Smooth muscle cell of the brain vasculature (primary cell): Measurements from ENCODE around the gene GIMAP7.
"Not testable (repeated sequence)": the region's sequence is repeated elsewhere in the genome, so short reads cannot be mapped to it uniquely, and the experiment has no call there.

ENCODE experiments used
- DNase-seq: peaks from one replicate; pipeline ENCODE4 v3.0.0-alpha.2; 2012; ENCODE audit warnings: low read depth, low spot score

GIMAP7 gene

DNA sequence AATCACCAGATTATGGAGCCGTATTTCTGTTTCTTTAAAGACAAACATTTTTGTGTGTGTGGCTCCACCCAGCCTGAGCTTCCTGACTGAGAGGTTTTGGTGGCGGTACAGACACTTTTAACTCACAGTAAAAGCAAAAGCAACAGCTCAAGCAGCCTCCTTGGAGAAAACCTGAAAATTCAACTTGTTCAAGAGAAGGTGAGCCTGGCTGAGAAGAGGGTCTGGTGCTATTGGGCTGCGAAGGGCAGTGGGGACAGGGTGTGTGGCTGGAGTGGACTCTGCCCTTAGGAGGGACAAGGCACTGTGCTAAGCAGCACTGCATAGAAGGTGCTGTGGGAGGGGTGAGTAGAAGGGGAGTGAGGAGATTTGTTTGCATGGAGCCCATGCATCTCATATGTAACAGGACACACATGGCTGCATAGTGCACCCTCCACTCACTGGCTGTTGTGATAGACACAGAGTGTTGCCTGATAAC, at the start of gene GIMAP7:
TSS of gene GIMAP7 (plus strand) at position 125 of the 475 bp plus-strand sequence. CDS start 5,103 bp downstream, outside the sequence.
- DNase-seq, result no peak

DNA sequence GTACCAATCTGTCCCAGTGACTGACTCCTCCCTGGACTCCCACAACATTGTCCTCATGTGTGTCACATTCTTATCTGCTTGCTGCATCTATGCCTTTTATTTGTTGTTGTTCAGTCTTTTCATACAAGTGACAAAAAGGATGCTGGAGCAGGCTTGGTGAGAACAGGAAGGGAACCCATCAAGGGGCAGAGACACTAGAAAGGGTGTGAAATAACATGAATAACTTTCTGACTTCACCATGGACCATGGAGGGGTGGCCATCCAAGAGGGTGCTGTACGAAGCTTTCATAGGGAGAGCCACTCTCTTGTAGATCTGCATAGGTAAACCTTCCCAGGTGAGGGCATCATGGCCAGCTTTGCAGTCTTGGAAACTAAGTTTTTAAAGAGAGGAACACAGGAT, 49.7 kb upstream of the GIMAP7 start:
- DNase-seq, result no peak

DNA sequence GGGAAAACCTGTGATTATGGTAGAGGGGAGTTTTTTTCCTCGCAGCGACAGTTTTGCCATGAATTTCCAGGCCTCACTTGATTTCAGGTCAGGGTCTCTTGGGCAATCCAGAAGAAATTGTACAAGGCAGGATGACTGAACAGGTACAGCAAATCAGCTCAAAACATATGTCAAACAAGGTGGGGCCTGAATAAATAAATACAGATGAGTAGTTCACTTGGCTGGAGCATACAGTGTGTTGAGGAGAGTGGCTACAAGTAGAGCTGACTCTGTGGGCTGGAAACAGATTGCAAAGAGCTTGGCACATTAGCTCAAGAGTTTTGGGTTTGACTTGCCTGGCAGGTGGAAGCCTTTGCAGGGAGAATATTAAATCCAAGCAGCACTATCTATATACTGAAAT, 49.3 kb upstream of the GIMAP7 start:
- no peak for DNase-seq

DNA sequence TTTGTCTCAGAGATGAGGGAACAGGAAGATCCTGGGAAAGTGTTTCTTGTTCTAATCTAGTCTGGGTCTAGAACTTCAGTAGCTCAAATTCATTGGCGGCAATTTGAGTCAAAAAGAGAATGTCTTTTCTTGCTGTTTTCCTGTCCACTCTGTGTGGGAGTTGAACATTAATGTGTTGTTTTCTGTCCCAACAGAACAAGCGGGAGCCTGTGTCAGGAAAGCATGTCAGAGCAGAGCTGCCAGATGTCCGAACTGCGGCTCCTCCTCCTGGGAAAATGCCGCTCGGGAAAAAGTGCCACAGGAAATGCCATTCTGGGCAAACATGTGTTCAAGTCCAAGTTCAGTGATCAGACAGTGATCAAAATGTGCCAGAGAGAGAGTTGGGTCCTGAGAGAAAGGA, 48.2 kb upstream of the GIMAP7 start:
- no peak for DNase-seq

- no peak for DNase-seq
Measured at GRCh38 chr7:150468241-150468640, 46.4 kb upstream of the GIMAP7 start.

GRCh38 chr7:150471886-150472285, 42.8 kb upstream of the GIMAP7 start:
- no peak for DNase-seq

GRCh38 chr7:150473902-150474301, 40.8 kb upstream of the GIMAP7 start:
- no peak for DNase-seq

DNA sequence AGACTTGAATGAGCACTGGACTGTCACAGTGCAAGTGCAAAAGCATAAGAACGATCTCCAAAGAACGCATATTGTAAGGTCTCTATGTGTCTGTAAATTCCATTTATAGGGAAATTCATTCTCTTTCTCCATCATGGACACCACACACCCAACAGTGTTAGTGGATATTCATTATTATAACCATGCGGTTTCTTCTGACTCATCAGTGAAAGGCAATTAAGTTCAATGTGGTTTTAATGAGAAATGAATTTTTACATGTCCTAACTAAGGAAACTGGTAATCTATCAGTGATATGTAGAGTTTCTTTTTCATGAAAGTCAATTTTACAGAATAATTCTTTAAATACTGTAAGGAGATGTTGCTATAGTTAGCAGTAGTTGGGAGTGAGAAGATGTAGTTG, 38.4 kb upstream of the GIMAP7 start:
- DNase-seq, result no peak

- no peak for DNase-seq
Measured at GRCh38 chr7:150476819-150477631, 37.6 kb upstream of the GIMAP7 start.

DNA sequence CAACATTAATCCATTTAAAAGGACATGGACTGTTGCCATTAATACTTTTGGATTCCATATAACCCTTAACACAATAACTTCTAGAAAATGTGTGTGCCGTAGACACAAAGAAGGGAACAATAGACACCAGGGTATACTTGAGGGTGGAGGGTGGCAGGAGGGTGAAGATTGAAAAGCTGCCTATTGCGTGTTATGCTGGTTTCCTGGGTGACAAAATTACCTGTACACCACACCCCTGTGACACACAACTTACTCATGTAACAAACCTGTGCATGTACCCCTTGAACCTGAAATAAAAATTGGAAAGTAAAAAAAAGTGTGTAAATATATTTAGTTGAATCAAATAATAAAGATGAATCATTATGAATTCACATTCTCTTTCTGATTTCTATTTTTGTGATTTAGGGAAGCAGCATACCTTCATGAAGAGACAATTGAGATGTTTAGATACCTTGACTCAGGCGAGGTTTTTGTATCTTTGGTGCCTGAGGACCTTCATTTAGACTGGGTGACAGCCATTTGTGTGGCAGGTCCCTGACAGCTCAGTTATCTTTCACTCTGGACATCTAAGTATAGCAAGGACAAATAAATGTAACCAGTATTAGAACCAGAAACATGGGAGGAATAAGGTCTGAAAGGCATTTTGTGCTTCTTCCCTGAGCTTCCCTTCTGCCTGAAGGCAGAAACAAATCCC, 35.5 kb upstream of the GIMAP7 start:
- no peak for DNase-seq

GRCh38 chr7:150481186-150481920, 33.3 kb upstream of the GIMAP7 start:
- DNase-seq, result no peak

- no peak for DNase-seq
Measured at GRCh38 chr7:150481922-150482321, 32.8 kb upstream of the GIMAP7 start.

DNA sequence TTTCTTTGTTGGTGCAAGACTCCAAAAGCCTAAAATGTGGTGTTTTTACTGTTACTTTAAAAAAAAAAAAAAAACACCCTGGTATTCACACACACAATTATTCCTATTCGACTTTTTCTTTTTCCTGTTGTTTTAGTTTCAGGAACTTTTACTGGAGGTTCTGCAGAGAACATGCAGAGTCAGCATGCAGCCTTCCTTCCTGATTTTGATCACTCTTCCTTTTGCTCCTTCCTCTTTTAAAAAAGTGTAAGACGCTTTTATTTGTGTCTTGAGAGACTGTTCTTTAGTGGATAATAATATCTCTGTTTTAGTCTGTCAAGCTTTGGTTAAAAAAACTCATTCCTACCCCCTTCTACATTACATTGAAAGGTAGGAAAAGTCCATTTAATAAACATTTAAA, 31.2 kb upstream of the GIMAP7 start:
- DNase-seq, result not testable (repeated sequence)

- not testable (repeated sequence) for DNase-seq
Measured at GRCh38 chr7:150484071-150484470, 30.6 kb upstream of the GIMAP7 start.

DNA sequence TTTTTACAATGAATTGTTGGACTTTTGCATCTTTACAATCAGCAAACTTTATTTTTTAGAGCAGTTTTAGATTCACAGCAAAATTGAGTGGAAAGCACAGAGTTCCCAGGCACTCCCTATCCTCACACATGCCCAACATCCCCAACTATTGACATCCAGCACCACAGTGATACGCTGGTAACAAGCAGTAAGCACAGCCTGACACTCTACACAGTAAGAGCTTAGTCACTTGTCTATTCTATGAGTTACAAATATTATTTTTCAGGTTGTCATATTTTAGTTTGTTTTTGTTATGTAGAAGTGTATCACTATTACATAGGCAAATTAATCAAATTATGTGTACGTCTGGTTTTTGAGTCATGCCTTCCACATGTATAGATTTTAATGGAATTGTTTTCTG, 27.0 kb upstream of the GIMAP7 start:
- DNase-seq, result no peak

DNA sequence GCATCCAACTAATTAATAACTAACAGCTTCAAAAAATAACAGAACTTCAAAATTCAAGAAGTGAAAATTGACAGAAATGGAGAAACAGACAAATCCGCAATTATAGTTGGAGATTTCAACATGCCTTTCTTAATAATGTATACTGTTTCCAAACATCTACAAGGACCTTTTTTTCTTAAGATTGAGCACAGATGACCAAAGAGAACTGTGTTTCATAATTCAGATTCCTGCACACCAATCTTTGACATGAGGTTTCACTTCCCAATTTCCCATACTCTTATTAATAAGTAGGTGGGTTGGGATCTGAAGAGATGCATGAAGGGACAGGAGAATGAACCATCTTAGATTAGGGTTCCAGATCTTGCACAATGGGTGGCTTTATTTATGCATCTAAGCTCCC, 24.9 kb upstream of the GIMAP7 start:
- no peak for DNase-seq

DNA sequence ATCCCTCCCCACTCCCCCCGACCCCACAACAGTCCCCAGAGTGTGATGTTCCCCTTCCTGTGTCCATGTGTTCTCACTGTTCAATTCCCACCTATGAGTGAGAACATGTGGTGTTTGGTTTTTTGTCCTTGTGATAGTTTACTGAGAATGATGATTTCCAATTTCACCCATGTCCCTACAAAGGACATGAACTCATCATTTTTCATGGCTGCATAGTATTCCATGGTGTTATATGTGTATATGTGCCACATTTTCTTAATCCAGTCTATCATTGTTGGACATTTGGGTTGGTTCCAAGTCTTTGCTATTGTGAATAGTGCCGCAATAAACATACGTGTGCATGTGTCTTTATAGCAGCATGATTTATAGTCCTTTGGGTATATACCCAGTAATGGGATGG, 21.2 kb upstream of the GIMAP7 start:
- DNase-seq, result not testable (repeated sequence)

GRCh38 chr7:150502519-150502918, 12.2 kb upstream of the GIMAP7 start:
- DNase-seq, result no peak

DNA sequence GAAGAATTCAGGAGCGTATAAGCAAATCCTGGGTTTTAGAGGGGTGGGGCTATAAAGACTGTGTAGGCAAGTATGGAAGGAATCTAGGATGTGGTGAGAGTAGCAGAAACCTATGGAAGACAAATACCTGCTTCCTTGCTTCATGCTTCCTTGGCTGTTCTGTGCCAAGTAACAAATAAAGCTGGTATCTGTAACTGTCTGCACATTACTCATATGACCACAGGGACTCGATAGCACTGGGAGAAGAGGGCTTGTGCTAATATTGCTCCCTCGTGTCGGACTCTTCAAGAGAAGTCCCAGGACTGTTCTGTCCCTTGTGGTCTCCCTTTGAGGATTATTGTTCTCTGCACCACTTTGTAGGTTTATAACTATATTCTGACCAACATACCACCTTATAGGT, 11.5 kb upstream of the GIMAP7 start:
- no peak for DNase-seq

DNA sequence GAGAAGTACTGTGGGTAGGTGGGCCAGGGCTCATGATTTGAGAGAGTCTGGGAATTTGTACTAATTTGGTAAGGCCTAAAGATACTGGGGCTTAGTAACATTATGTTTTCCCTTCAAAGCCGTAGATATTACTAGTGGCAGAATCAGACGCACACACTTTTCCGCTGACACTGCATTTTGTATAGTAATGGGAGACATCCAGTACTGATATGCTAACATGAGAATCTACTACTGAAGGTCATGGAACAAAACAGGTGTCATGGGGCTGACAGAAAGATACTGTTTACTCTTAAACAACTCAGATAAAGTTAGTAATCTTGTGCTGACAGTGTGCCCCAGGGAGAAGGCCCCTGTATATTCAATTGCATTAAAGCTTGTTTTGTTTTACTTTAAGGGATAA, 11.1 kb upstream of the GIMAP7 start:
- no peak for DNase-seq

- no peak for DNase-seq
Measured at GRCh38 chr7:150507947-150508602, 6.6 kb upstream of the GIMAP7 start.

- DNase-seq, result no peak
Measured at GRCh38 chr7:150511048-150511447, 3.6 kb upstream of the GIMAP7 start.
